GM21528 (cell line): ENCODE data around the gene PEAK3.

Experiments used
- ATAC-seq: cut with Tn5 transposase; IDR thresholded peaks from one replicate; pipeline ENCODE4 v1.9.1; 2021; ENCODE audit warnings: mild to moderate bottlenecking, moderate library complexity; ENCODE audit not compliant: unreplicated experiment, low FRiP score

PEAK3 gene

GRCh38 chr19:2315818-2316353, 33.9 kb upstream of the PEAK3 start:
- no peak for ATAC-seq

GRCh38 chr19:2315121-2315817, 33.3 kb upstream of the PEAK3 start:
- no peak for ATAC-seq

DNA sequence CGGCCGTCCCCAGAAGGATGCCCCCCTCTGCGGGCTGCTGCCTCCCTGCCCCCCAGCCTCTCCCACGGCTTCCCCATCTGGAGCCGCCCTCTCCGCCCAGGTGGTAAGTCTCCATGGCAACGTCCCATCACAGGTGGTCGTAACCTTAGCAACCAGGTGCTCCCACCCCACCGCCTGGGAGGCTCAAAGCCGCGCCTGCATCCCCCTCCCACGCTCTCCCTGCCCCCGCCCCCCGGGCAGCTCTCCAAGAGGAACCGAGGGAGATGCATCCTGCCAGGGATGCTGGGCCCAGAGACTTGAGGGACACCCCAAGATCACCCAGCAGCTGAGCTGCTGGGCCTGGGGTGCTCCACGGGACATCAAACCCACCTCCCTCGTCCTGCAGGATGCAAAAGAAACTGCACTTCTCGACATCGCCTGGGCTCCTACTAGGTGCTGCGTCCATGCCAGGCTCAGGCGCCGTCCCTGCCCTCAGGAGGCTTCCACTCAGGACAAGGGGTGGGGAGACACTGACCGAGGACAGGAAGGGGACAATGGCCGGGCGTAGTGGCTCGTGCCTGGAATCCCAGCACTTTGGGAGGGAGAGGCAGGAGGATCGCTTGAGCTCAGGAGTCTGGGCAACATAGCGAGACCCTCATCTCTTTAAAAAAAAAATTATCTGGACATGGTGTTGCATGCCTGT, 31.0 kb upstream of the PEAK3 start:
- no peak for ATAC-seq

GRCh38 chr19:2311093-2311492, 29.1 kb upstream of the PEAK3 start:
- no peak for ATAC-seq

DNA sequence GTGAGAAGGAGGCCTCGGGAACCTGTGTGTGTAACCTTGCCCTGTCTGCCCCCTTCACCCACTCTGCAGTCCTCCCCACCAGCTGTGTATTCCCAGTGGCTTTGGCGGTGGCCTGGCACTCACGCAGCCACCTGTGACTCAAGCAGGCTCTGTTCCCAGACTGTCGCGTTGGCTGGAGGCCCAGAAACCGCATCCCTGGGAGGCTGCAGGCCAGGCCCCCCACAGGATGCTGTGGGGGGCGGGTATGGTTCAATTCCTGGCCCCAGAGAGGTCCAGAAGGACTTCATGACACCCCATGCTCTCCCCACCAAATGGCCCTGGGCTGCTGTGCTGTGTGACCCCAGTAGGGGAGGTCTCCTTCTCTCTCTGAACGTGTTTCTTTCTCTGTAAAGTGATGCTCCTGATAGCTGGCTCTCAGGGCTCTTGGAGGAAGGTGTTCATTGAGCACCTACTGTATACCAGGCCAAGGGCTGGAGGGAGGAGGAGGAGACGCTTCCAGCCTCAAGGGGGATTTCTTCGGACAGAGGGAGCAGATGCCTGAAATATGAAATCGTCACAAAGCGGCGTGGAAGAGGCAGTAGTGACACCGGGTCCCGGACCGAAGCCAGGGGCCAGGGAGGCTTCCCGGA, 27.9 kb upstream of the PEAK3 start:
- ATAC-seq, result no peak

- ATAC-seq, result no peak
Measured at GRCh38 chr19:2308114-2308556, 26.2 kb upstream of the PEAK3 start, which contains the start of gene LINGO3. Gene LINGO3 (minus strand): TSS chr19:2308154. CDS start chr19:2291776, 16,378 bp downstream.

GRCh38 chr19:2307518-2308012, 25.6 kb upstream of the PEAK3 start:
- no peak for ATAC-seq

GRCh38 chr19:2306971-2307370, 25.0 kb upstream of the PEAK3 start:
- ATAC-seq, result no peak

DNA sequence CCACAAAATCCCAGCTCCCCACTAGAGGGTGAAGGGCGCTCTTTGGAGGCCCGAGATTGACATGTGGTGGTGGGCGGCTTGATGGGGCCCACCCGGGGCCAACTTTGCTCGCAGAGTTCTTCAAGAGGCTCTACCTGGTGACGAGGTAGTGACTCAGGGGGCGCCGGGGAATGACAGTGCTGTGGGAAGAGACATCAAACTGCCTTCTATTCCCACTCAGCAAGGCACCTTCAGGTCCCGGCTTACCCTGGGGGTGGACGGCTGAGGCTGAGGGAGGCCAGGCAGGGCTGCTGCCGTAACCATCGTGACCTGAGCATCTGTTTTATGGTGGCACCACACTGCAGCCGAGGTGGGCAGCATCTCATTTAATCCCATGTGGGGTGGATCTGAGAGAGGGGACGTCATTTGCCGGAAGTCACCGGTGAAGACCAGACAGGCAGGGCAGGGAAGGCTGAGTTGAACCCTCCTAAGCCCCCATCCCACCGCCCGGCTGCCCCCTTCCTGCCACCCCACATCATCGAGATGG, 24.4 kb upstream of the PEAK3 start:
- ATAC-seq, result no peak

- no peak for ATAC-seq
Measured at GRCh38 chr19:2305452-2306280, 23.7 kb upstream of the PEAK3 start.

DNA sequence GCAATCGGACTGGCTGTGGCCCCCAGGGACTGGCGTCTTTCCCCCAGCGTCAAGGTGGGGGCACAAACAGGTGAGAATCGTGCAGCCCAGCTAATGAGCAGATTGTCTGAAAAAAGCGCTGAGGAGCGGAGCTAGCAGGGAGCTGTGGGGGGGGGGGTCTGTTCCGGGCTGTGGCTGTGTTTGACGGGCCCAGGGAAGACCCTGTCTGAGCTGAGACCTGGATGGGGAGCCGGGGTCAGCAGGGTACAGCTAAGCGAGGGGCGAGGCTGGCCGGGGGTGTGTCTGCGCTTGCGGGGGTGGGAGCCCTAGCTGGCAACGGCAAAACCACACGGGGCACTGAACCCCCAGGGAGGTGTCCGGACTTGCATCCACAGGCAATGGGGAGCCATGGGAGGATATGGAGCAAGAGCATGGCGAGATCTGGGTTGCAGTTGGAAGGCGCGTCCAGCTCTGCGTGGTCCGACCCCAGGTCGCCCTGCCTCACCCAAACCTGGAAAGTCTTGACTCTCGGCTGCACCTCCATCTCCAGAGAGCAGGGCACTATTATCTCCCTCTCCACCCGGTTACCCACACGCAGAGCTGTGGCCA, 21.3 kb upstream of the PEAK3 start:
- ATAC-seq, result no peak

DNA sequence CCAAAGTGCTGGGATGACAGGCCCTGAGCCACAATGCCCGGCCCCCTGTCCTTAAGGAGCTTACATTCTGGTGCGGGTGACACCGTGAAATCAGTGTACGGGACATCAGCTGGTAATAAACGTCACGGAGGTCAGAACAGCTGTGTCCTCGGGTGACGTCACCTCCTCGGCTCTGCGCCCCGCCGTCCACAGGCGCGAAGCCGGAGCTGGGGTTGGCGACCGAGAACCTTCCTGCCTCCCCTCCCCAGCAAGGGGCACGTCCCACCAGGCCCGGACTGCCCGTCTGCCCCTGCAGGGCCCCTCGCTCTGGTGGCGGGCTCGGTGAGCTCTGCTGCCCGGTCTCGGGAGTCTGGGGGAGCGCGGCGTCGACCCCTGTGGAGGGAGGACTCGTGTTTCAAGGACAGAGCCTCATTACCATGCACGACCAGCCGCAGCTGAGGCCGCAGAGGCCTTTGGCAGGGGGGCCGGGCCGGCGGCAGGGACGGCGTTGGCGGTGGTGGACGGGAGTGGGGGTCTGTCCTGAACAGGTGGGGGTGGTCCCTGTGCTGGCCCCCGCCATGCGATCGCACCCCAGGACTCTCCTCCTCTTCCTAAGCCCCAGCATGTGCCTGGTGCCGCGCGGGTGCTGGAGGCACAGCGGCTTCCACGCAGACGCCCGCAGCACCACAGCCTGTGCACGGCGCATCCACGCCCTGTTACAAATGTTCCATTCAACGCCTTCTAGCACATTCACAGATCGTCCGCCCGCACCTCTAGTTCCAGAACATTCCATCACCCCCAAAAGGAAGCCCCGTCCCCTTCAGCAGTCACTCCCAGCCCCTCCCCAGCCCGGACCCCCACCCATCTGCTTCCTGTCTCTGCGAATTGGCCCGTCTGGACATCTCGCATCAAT, 20.6 kb upstream of the PEAK3 start:
- ATAC-seq, result no peak

DNA sequence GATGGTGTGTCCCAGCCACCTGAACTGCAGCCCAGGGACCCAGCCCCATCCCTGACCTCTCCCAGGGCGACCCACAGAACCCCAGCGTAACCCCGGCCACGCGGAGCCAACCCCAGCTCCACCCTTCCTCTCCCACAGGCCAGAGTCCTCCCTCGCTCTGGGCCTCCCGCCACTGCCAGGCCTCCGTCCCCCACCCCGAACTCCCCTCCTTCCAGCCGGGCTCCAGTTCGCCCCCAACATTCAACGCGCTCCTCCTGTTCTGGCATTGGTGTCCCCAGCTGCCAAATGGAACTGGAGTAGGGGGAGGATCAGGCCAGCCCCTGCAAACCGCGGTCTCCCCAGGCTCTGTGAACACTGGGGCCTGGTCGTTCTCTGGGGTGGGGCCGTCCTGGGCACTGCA, 18.6 kb upstream of the PEAK3 start:
- ATAC-seq, result no peak

GRCh38 chr19:2296141-2296540, 14.2 kb upstream of the PEAK3 start:
- no peak for ATAC-seq

- no peak for ATAC-seq
Measured at GRCh38 chr19:2294687-2295335, 12.8 kb upstream of the PEAK3 start.

GRCh38 chr19:2291185-2291751, 9.3 kb upstream of the PEAK3 start:
- no peak for ATAC-seq

DNA sequence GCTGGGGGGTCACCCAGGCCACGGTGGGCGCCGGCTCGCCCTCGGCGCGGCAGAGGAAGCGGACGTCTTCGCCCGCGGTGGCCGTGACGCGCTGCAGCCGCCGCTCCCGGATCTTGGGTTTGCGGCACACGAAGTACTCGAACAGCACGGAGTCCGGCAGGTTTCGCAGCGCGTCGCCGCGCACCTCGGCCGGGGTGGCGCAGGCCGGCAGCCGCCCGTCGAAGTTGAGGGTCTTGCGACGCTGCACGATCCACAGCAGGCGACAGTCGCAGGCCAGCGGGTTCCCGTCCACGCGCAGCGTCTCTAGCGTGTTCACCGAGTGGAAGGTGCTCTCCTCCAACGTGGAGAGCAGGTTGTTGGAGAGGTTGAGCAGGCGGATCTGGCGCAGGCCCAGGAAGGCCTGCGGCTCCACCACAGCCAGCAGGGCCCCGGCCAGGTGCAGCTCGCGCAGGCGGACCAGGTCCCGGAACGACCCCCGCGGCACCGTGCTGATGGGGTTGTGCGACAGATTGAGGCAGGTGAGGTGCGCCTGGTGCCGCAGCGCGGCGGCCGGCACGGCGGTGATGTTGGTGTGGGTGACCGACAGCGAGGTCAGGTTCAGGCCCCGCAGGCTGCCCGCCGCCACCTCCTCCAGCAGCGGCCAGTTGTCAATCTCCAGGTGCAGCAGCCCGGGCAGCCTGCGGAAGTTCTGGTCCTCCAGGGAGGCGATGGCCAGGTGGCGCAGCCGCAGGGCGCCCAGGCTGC, 8.6 kb upstream of the PEAK3 start:
- no peak for ATAC-seq
